Stimulated activated CD4-positive, alpha-beta T cell treated with anti-CD3 and anti-CD28 coated beads, Interleukin-1b, Interleukin-23, amount 100 ng/mL, for 24 hours (primary cell): ENCODE data around the gene RSPH6A.
"Not testable (repeated sequence)": the region's sequence is repeated elsewhere in the genome, so short reads cannot be mapped to it uniquely, and the experiment has no call there.

Source experiments
- DNase-seq, 4 experiments: peaks; one replicate each; pipeline ENCODE4 v3.0.0-alpha.2; 2020; ENCODE audit warnings: low read depth in 4 of 4, low spot score in 1 of 4

RSPH6A gene

GRCh38 chr19:45766869-45767346 is 48.2 kb downstream of the RSPH6A start:
- no peak for DNase-seq

- DNase-seq, result no peak
Observed at GRCh38 chr19:45766296-45766868, 48.7 kb downstream of the RSPH6A start.

- no peak for DNase-seq
Observed at GRCh38 chr19:45765702-45766295, 49.3 kb downstream of the RSPH6A start.

GRCh38 chr19:45764945-45765701 is 50.0 kb downstream of the RSPH6A start:
- DNase-seq, result no peak

GRCh38 chr19:45764475-45764874 is 50.6 kb downstream of the RSPH6A start:
- no peak for DNase-seq

GRCh38 chr19:45763691-45764294 is 51.3 kb downstream of the RSPH6A start:
- no peak for DNase-seq

GRCh38 chr19:45762870-45763631 is 52.1 kb downstream of the RSPH6A start:
- DNase-seq, result no peak

GRCh38 chr19:45761714-45762113 is 53.4 kb downstream of the RSPH6A start:
- no peak for DNase-seq

GRCh38 chr19:45758921-45759320 is 56.2 kb downstream of the RSPH6A start:
- no peak for DNase-seq

GRCh38 chr19:45757695-45758094 is 57.4 kb downstream of the RSPH6A start:
- DNase-seq, result no peak

- no peak for DNase-seq
Observed at GRCh38 chr19:45754323-45754722, 60.8 kb downstream of the RSPH6A start.

GRCh38 chr19:45753548-45753947 is 61.6 kb downstream of the RSPH6A start:
- no peak for DNase-seq

GRCh38 chr19:45752639-45753038 is 62.5 kb downstream of the RSPH6A start:
- no peak for DNase-seq

GRCh38 chr19:45751483-45751882 is 63.6 kb downstream of the RSPH6A start:
- DNase-seq, result not testable (repeated sequence)

GRCh38 chr19:45747513-45747912 is 67.6 kb downstream of the RSPH6A start:
- no peak for DNase-seq

GRCh38 chr19:45746866-45747265 is 68.2 kb downstream of the RSPH6A start:
- no peak for DNase-seq
